ENCODE data around the gene NECTIN4. TPM values are rescaled to one million over a fixed set of nuclear protein-coding genes. Genes with fewer than 3 reads are reported as not detected.
"Not testable (repeated sequence)": the region's sequence is repeated elsewhere in the genome, so short reads cannot be mapped to it uniquely, and the experiment has no call there.

Gene NECTIN4
- polyA plus RNA-seq, 1 donor = 0.42 TPM

DNA sequence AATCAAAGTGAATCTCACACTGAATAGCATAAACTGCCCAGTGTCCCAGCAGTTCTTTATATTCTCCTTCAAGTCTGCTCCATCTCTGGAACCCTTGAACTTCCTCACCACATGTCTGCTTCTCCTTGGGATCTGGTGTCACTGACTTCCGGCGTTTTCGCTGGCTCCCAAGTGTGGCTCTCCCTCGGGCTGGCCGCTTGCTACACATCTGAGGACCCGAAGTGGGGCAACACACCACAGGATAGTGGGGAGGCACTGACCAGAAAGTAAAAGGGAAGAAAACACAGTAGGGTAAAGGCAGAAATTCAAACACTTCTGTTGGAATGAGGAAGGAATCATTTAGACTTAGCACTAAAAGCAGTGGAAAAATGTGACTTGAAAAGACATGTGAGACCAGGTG, 33.6 kb upstream of the NECTIN4 start:
- no peak for DNase-seq
- peaks cover 29% of the 10 kb centered on the region for H3K4me1 ChIP-seq (ENCODE audit: control insufficient read depth, insufficient read depth, low read length)
- no peaks in the 10 kb centered on the region for H3K9me3 ChIP-seq (ENCODE audit: control insufficient read depth, low read depth, low read length)
- H3K27me3 ChIP-seq (ENCODE audit: control insufficient read depth, insufficient read depth, low read length) = no peaks in the 10 kb centered on the region
- no peak overlapping the region for H3K27ac ChIP-seq (ENCODE audit: low read length)
- WGBS (ENCODE audit: insufficient coverage, low lambda C conversion rate) = no CpG with 5 or more reads among the region's 6 CpGs
- peaks cover 70% of the 10 kb centered on the region for H3K36me3 ChIP-seq (ENCODE audit: control insufficient read depth, insufficient read depth, low read length)
- no peak overlapping the region for H3K4me3 ChIP-seq (ENCODE audit: low read length)

DNA sequence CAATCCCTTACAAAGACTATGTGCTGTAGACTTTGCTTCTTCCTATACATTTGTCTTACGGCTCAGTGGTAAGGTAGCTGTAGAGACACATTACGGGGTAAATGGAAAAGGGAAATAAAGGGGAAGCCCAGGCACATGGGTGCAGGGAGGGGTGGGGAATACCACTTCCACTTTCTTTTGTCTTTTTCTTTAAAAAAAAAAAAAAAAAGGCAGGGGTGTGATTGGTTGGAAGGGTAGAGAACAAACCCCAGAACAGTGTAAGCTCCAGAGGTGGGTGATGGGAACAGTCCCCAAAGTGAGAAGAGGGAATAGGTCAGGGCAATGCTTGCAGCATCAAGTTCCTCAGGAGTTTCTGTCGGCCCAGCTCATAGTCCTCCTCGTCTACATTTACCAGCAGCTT, 32.5 kb upstream of the NECTIN4 start:
- Histone ChIP-seq H3K4me1 (ENCODE audit: control insufficient read depth, insufficient read depth, low read length) (peaks cover 30% of the 10 kb centered on the region), H3K36me3 (ENCODE audit: control insufficient read depth, insufficient read depth, low read length) (peaks cover 58% of the 10 kb centered on the region), H3K27me3 (ENCODE audit: control insufficient read depth, insufficient read depth, low read length) (no peaks in the 10 kb centered on the region), H3K4me3 (ENCODE audit: low read length) (no peak overlapping the region), H3K27ac (ENCODE audit: low read length) (no peak overlapping the region), H3K9me3 (ENCODE audit: control insufficient read depth, low read depth, low read length) (no peaks in the 10 kb centered on the region)
- WGBS (ENCODE audit: insufficient coverage, low lambda C conversion rate) = no CpG with 5 or more reads among the region's 4 CpGs
- DNase-seq = no peak

DNA sequence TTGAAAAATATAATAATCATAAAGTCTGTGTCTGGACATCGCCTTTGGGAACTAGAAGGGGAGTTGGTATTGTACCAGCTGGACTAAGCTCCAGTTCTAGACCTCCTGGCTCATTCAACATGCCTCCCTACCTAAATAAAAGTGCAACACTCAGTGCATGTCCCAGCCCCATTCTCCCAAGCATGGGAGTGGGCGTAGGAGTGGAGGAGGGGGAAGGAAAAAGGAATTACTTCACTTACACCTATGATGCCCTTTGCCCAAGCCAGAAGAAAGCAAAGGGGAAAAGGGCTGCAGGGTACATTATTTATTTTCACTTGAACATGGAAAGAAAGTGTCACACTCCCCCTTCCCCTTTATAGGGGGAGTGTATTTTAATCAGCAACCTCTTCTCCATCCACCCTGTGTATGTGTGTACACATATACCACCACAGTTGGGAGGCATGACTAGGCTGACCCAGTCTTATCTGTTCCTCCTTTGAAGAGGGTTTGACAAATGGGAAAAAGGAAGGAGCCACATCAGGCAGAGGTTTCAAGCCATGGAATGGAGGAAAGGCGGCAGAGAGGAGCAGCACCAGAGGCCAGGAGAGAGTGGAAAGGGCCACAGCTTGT, 31.8 kb upstream of the NECTIN4 start:
- no CpG with 5 or more reads among the region's 3 CpGs for WGBS (ENCODE audit: insufficient coverage, low lambda C conversion rate)
- peaks cover 54% of the 10 kb centered on the region for H3K36me3 ChIP-seq (ENCODE audit: control insufficient read depth, insufficient read depth, low read length)
- no peak overlapping the region for H3K4me3 ChIP-seq (ENCODE audit: low read length)
- peaks cover 35% of the 10 kb centered on the region for H3K4me1 ChIP-seq (ENCODE audit: control insufficient read depth, insufficient read depth, low read length)
- no peak for DNase-seq
- H3K9me3 ChIP-seq (ENCODE audit: control insufficient read depth, low read depth, low read length) = no peaks in the 10 kb centered on the region
- H3K27ac ChIP-seq (ENCODE audit: low read length) = peak overlapping the region; percentile 98
- no peaks in the 10 kb centered on the region for H3K27me3 ChIP-seq (ENCODE audit: control insufficient read depth, insufficient read depth, low read length)

DNA sequence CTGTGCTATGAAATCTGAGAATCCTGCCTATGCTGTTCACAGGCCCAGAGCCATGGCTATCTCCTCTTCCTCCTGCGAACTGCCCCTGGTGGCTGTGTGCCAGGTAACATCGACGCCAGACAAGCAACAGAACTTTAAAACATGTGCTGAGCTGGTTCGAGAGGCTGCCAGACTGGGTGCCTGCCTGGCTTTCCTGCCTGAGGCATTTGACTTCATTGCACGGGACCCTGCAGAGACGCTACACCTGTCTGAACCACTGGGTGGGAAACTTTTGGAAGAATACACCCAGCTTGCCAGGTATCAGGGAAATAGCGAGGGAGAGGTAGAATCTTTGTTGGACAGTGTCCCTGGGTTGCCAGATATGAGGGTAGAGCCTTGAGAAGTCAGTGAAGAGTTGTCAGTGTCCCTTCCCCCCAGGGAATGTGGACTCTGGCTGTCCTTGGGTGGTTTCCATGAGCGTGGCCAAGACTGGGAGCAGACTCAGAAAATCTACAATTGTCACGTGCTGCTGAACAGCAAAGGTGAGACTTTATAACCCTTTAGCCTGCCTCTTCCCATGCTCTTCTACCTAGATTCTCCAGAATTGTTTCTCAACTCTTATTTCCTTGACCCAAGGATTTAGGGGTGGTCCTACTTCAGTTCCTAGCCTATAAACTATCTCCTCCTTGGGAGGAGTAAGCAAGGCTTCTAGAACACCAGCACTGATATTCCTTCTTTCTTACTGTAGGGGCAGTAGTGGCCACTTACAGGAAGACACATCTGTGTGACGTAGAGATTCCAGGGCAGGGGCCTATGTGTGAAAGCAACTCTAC, 29.9 kb upstream of the NECTIN4 start:
- Histone ChIP-seq H3K4me3 (ENCODE audit: low read length) (peak overlapping the region; percentile 93), H3K4me1 (ENCODE audit: control insufficient read depth, insufficient read depth, low read length) (peaks cover 35% of the 10 kb centered on the region), H3K36me3 (ENCODE audit: control insufficient read depth, insufficient read depth, low read length) (peaks cover 46% of the 10 kb centered on the region), H3K9me3 (ENCODE audit: control insufficient read depth, low read depth, low read length) (no peaks in the 10 kb centered on the region), H3K27ac (ENCODE audit: low read length) (peak overlapping the region; percentile 98), H3K27me3 (ENCODE audit: control insufficient read depth, insufficient read depth, low read length) (no peaks in the 10 kb centered on the region)
- no CpG with 5 or more reads among the region's 10 CpGs for WGBS (ENCODE audit: insufficient coverage, low lambda C conversion rate)
- peak; percentile 90 to 96 for DNase-seq

DNA sequence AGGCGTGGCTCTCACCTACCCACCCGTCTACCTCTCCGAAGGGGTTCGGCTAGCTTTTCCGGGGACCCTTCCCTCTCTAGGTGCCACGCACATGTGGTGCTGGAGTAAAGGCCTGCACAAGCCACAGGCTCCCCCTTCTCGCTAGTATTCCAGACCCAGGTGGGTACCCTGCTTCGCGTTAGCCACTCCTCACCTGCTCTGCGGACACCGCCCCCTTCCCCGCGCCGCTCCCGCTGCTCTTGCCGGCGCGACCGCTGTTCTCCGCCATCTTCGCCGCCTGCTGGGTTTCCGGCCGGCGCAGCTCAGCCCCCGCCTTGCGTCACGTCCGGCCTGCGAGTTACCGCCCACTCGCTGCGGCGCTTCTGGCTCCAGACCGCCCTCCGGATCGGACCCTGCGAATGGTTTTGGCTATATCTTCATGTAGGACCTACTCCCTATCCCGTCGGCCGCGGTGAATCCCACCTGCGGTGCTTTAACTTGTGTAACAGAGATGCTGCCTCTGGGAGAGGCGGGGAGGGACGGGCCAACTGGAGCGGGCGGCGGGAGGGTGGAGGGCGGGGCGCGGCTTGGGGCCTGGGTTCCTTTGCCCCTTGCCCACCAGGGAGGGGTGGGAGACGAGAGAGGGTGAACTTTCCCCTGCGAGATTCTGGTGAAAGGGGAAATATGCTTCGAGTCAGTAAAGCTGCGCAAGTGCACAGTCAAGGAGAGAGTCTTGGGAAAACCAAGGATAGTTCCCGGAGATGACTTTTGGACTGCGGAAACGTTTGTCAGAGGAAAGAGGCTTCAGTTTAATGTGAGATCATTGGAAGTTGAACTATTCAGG, 28.6 kb upstream of the NECTIN4 start, which contains the start of the genes NIT1 and PFDN2:
NIT1 (plus strand) TSS at position 347 of the 823 bp plus-strand sequence; CDS start at position 419, 72 bp downstream.
PFDN2 (minus strand) TSS at position 279 of the 823 bp plus-strand sequence; CDS start at position 268, 11 bp downstream.
- peak within 1 kb of the TSS; percentile 98 for H3K27ac ChIP-seq (ENCODE audit: low read length)
- H3K9me3 ChIP-seq (ENCODE audit: control insufficient read depth, low read depth, low read length) = no peaks in the 10 kb centered on the region
- H3K4me1 ChIP-seq (ENCODE audit: control insufficient read depth, insufficient read depth, low read length) = peaks cover 35% of the 10 kb centered on the region
- DNase-seq = peak; percentile 91 to 95
- peak within 1 kb of the TSS; percentile 93 for H3K4me3 ChIP-seq (ENCODE audit: low read length)
- no CpG with 5 or more reads among the region's 58 CpGs for WGBS (ENCODE audit: insufficient coverage, low lambda C conversion rate)
- no peaks in the 10 kb centered on the region for H3K27me3 ChIP-seq (ENCODE audit: control insufficient read depth, insufficient read depth, low read length)
- H3K36me3 ChIP-seq (ENCODE audit: control insufficient read depth, insufficient read depth, low read length) = peaks cover 35% of the 10 kb centered on the region

DNA sequence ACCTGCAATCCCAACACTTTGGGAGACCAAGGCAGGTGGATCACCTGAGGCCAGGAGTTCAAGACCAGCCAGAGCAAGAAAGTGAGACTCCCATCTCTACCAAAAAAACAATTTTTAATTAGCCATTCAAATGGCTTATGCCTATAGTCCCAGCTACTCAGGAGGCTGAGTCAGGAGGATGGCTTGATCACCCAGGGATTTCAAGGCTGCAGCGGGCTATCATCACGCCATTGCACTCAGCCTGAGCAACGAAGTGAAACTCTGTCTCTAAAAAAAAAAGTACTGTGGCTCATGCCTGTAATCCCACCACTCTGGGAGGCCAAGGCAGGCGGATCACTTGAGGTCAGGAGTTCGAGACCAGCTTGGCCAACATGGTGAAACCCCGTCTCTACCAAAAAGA, 26.6 kb upstream of the NECTIN4 start:
- not testable (repeated sequence) for H3K27ac ChIP-seq (ENCODE audit: low read length); H3K27me3 ChIP-seq (ENCODE audit: control insufficient read depth, insufficient read depth, low read length); DNase-seq; H3K4me3 ChIP-seq (ENCODE audit: low read length); H3K9me3 ChIP-seq (ENCODE audit: control insufficient read depth, low read depth, low read length)
- WGBS (ENCODE audit: insufficient coverage, low lambda C conversion rate) = no CpG with 5 or more reads among the region's 6 CpGs
- peaks cover 15% of the 10 kb centered on the region for H3K36me3 ChIP-seq (ENCODE audit: control insufficient read depth, insufficient read depth, low read length)
- H3K4me1 ChIP-seq (ENCODE audit: control insufficient read depth, insufficient read depth, low read length) = peaks cover 28% of the 10 kb centered on the region

DNA sequence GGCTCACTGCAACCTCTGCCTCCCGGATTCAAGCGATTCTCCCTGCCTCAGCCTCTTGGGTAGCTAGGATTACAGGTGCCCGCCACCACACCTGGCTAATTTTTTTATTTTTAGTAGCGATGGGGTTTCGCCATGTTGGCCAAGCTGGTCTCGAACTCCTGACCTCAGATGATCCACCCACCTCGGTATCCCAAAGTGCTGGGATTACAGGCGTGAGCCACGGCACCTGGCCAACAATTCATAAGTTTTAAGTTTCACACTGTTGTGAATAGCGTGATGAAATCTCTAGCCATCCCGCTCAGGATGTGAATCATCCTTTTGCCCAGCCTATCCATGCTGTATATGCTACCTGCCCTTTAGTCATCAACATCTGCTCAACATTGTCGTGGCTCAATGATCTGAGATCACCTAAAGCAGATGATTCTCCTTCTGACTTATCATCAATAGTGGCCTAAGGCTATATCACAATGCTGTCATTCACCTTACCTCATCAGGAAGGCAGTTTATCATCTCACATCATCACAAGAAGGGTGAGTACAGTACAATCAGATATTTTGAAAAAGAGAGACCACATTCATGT, 25.9 kb upstream of the NECTIN4 start:
- no peak overlapping the region for H3K4me3 ChIP-seq (ENCODE audit: low read length)
- H3K27me3 ChIP-seq (ENCODE audit: control insufficient read depth, insufficient read depth, low read length) = no peaks in the 10 kb centered on the region
- no peak overlapping the region for H3K27ac ChIP-seq (ENCODE audit: low read length)
- WGBS (ENCODE audit: insufficient coverage, low lambda C conversion rate) = no CpG with 5 or more reads among the region's 12 CpGs
- peaks cover 20% of the 10 kb centered on the region for H3K4me1 ChIP-seq (ENCODE audit: control insufficient read depth, insufficient read depth, low read length)
- H3K36me3 ChIP-seq (ENCODE audit: control insufficient read depth, insufficient read depth, low read length) = peaks cover 8% of the 10 kb centered on the region
- DNase-seq = no peak
- H3K9me3 ChIP-seq (ENCODE audit: control insufficient read depth, low read depth, low read length) = no peaks in the 10 kb centered on the region

DNA sequence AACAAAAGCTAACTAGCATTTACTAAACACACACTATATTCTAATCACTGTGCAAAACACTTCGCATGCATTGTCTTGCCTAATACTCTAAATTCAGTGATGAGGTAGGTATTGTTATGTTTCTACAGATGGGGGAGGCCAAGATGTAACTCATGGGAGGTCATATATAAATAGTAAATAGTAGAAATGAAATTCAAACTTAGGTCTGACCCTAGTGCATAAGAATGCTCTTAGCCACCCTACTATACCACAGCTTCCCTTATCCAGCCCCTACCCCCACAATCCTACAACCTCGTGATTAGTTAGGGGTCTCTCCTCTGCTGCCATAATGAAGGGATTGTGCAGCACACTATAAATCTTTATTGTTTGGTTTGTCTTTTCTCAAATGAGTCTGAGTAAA, 25.2 kb upstream of the NECTIN4 start:
- Histone ChIP-seq H3K27ac (ENCODE audit: low read length) (no peak overlapping the region), H3K27me3 (ENCODE audit: control insufficient read depth, insufficient read depth, low read length) (no peaks in the 10 kb centered on the region), H3K9me3 (ENCODE audit: control insufficient read depth, low read depth, low read length) (no peaks in the 10 kb centered on the region), H3K36me3 (ENCODE audit: control insufficient read depth, insufficient read depth, low read length) (peaks cover 7% of the 10 kb centered on the region), H3K4me3 (ENCODE audit: low read length) (no peak overlapping the region), H3K4me1 (ENCODE audit: control insufficient read depth, insufficient read depth, low read length) (peaks cover 15% of the 10 kb centered on the region)
- no CpG with 5 or more reads among the region's 2 CpGs for WGBS (ENCODE audit: insufficient coverage, low lambda C conversion rate)
- no peak for DNase-seq

DNA sequence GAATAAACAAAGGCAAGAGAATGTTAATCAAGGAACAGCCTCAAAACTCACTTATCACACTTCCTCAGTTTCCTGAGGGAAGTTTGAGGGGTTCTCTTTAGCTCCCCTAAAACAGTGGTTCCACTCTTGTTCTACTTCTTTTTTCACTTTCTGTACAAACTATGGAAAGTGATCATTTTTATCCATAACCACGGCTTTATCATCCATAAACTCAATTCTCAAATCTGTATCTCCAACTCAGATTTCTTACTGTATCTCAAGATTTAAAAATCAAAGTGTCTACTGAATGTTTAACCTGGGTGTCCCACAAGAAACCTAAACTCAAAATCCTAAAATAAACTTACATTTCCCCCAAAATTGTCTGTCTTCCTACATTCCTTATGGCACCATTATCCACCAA, 24.6 kb upstream of the NECTIN4 start:
- Histone ChIP-seq H3K4me3 (ENCODE audit: low read length) (no peak overlapping the region), H3K4me1 (ENCODE audit: control insufficient read depth, insufficient read depth, low read length) (peaks cover 9% of the 10 kb centered on the region), H3K36me3 (ENCODE audit: control insufficient read depth, insufficient read depth, low read length) (peaks cover 8% of the 10 kb centered on the region), H3K27me3 (ENCODE audit: control insufficient read depth, insufficient read depth, low read length) (no peaks in the 10 kb centered on the region), H3K27ac (ENCODE audit: low read length) (no peak overlapping the region), H3K9me3 (ENCODE audit: control insufficient read depth, low read depth, low read length) (no peaks in the 10 kb centered on the region)
- no peak for DNase-seq
- no CpG with 5 or more reads among the region's 1 CpG for WGBS (ENCODE audit: insufficient coverage, low lambda C conversion rate)

DNA sequence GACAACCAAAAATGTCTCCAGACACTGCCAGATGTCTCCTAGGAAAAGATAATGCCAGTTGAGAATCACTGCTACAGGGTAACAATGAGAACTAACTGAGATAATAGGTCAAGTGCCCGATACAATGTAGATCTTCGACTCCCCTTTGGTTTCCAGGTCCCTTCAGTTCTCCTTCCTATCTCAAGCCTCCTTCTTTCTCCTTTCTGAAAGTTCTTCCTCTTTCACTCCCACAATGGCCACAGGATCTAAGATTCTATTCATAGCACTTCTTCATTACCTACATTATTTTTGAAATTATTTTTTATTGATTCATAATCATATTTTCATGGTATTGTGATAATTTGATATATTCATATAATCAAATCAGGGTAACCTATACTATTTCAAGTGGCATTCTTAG, 22.2 kb upstream of the NECTIN4 start:
- no peak for DNase-seq
- H3K27ac ChIP-seq (ENCODE audit: low read length) = no peak overlapping the region
- peaks cover 8% of the 10 kb centered on the region for H3K36me3 ChIP-seq (ENCODE audit: control insufficient read depth, insufficient read depth, low read length)
- no peak overlapping the region for H3K4me3 ChIP-seq (ENCODE audit: low read length)
- peaks cover 1% of the 10 kb centered on the region for H3K4me1 ChIP-seq (ENCODE audit: control insufficient read depth, insufficient read depth, low read length)
- H3K9me3 ChIP-seq (ENCODE audit: control insufficient read depth, low read depth, low read length) = no peaks in the 10 kb centered on the region
- 100% methylated on average over 1 of the region's 2 CpGs for WGBS (ENCODE audit: insufficient coverage, low lambda C conversion rate)
- no peaks in the 10 kb centered on the region for H3K27me3 ChIP-seq (ENCODE audit: control insufficient read depth, insufficient read depth, low read length)
